HFFc6 (cell line): Measurements from ENCODE around the gene TBL3. TPM values are rescaled to one million over a fixed set of nuclear protein-coding genes. Genes with fewer than 3 reads are reported as not detected.

Experiments used
- DNase-seq: peaks from one replicate; pipeline ENCODE4 v3.0.0-alpha.2; 2018
- H3K27ac Mint-ChIP-seq: 2 replicates; pipeline ENCODE4 v1.8.0; 2020; ENCODE audit warnings: mild to moderate bottlenecking, mixed read lengths
- H3K27me3 Mint-ChIP-seq: 2 replicates; pipeline ENCODE4 v1.8.0; 2021; ENCODE audit warnings: mild to moderate bottlenecking, moderate library complexity, mixed read lengths; ENCODE audit not compliant: insufficient read depth
- H3K36me3 Mint-ChIP-seq: 2 replicates; pipeline ENCODE4 v1.8.0; 2021; ENCODE audit warnings: low read depth, mixed read lengths
- H3K4me1 Mint-ChIP-seq: 2 replicates; pipeline ENCODE4 v1.8.0; 2020; ENCODE audit warnings: low read depth, mixed read lengths
- H3K4me3 Mint-ChIP-seq: 2 replicates; pipeline ENCODE4 v1.8.0; 2020; ENCODE audit warnings: mild to moderate bottlenecking, moderate library complexity, mixed read lengths
- H3K9me3 Mint-ChIP-seq: 2 replicates; pipeline ENCODE4 v1.8.0; 2020; ENCODE audit warnings: mild to moderate bottlenecking, mixed read lengths
- CTCF ChIP-seq: fragments of 200-600 bp; sonication (generic); IDR thresholded peaks from 2 replicates; pipeline ENCODE4 v1.5.0; 2021; ENCODE audit warnings: antibody characterized with exemption, mild to moderate bottlenecking
- total RNA-seq, 6 experiments: library from RNA; stranded (reverse); fragmentation: NEBNext Ultra II Directional; extraction: Animal tissue kit (Norgen Biotek cat#: 25700); gene quantifications; 2 replicates in 1 of 6; 3 replicates in 5 of 6; pipeline ENCODE4 v1.2.3, GENCODE V29; 2021

The TBL3 gene
- total RNA-seq, 6 experiments from 2014 or later: 42.4 to 47.3 (median 44.1) TPM

- peaks cover 10% of the 10 kb centered on the region; the same call in 1 of the 2 replicates for H3K27me3 Mint-ChIP-seq
- no peak overlapping the region for H3K27ac Mint-ChIP-seq
- H3K36me3 Mint-ChIP-seq: peaks cover 7% of the 10 kb centered on the region; the same call in 1 of the 2 replicates
- H3K4me3 Mint-ChIP-seq: no peak overlapping the region
- DNase-seq: no peak
- no peaks in the 10 kb centered on the region for H3K9me3 Mint-ChIP-seq
- H3K4me1 Mint-ChIP-seq: no peaks in the 10 kb centered on the region
- no peak for TF ChIP-seq CTCF
These were observed 19.7 kb downstream of the TBL3 start for GRCh38 chr16:1991588-1991947.

- Mint-ChIP-seq H3K4me3 (no peak overlapping the region), H3K27me3 (peaks cover 10% of the 10 kb centered on the region; the same call in 1 of the 2 replicates), H3K4me1 (peaks cover 1% of the 10 kb centered on the region; the same call in 1 of the 2 replicates), H3K9me3 (no peaks in the 10 kb centered on the region), H3K36me3 (peaks cover 5% of the 10 kb centered on the region; the same call in 1 of the 2 replicates), H3K27ac (no peak overlapping the region)
- TF ChIP-seq CTCF: no peak
- peak; percentile 66 for DNase-seq
These were observed 20.3 kb downstream of the TBL3 start for GRCh38 chr16:1991948-1992703.

- Mint-ChIP-seq H3K36me3 (peaks cover 5% of the 10 kb centered on the region; the same call in 1 of the 2 replicates), H3K27me3 (peaks cover 10% of the 10 kb centered on the region; the same call in 1 of the 2 replicates), H3K27ac (no peak overlapping the region), H3K9me3 (no peaks in the 10 kb centered on the region), H3K4me1 (peaks cover 8% of the 10 kb centered on the region; the same call in 1 of the 2 replicates), H3K4me3 (no peak overlapping the region)
- TF ChIP-seq CTCF: no peak
- no peak for DNase-seq
These were observed 21.0 kb downstream of the TBL3 start for GRCh38 chr16:1992704-1993317.

GRCh38 chr16:1993731-1994131 is 21.9 kb downstream of the TBL3 start:
- peaks cover 10% of the 10 kb centered on the region; the same call in 1 of the 2 replicates for H3K27me3 Mint-ChIP-seq
- no peak for TF ChIP-seq CTCF
- peak; percentile 6 for DNase-seq
- no peak overlapping the region for H3K4me3 Mint-ChIP-seq
- H3K4me1 Mint-ChIP-seq: peaks cover 14% of the 10 kb centered on the region; the same call in 1 of the 2 replicates
- peaks cover 10% of the 10 kb centered on the region; the same call in 1 of the 2 replicates for H3K36me3 Mint-ChIP-seq
- H3K27ac Mint-ChIP-seq: no peak overlapping the region
- H3K9me3 Mint-ChIP-seq: no peaks in the 10 kb centered on the region

GRCh38 chr16:1997494-1998359 is 25.9 kb downstream of the TBL3 start:
- Mint-ChIP-seq H3K9me3 (no peaks in the 10 kb centered on the region), H3K27me3 (no peaks in the 10 kb centered on the region), H3K27ac (no peak overlapping the region; the same call in 1 of the 2 replicates), H3K4me3 (no peak overlapping the region), H3K36me3 (peaks cover 10% of the 10 kb centered on the region; the same call in 1 of the 2 replicates), H3K4me1 (peaks cover 14% of the 10 kb centered on the region; the same call in 1 of the 2 replicates)
- no peak for DNase-seq
- no peak for TF ChIP-seq CTCF
